Stimulated activated CD8-positive, alpha-beta memory T cell treated with anti-CD3 and anti-CD28 coated beads, Interleukin-4, amount 100 ng/mL, for 4 hours (primary cell): ENCODE results near the gene ZNF837.
A peak's percentile ranks its signal among the peaks of the same experiment; 100 is the strongest.
"Not testable (repeated sequence)": the region's sequence is repeated elsewhere in the genome, so short reads cannot be mapped to it uniquely, and the experiment has no call there.

ENCODE experiments used
- DNase-seq, 2 donors: peaks; one replicate each; pipeline ENCODE4 v3.0.0-alpha.2; 2020; ENCODE audit warnings: low read depth in 2 of 2, low spot score in 1 of 2

Gene ZNF837

DNA sequence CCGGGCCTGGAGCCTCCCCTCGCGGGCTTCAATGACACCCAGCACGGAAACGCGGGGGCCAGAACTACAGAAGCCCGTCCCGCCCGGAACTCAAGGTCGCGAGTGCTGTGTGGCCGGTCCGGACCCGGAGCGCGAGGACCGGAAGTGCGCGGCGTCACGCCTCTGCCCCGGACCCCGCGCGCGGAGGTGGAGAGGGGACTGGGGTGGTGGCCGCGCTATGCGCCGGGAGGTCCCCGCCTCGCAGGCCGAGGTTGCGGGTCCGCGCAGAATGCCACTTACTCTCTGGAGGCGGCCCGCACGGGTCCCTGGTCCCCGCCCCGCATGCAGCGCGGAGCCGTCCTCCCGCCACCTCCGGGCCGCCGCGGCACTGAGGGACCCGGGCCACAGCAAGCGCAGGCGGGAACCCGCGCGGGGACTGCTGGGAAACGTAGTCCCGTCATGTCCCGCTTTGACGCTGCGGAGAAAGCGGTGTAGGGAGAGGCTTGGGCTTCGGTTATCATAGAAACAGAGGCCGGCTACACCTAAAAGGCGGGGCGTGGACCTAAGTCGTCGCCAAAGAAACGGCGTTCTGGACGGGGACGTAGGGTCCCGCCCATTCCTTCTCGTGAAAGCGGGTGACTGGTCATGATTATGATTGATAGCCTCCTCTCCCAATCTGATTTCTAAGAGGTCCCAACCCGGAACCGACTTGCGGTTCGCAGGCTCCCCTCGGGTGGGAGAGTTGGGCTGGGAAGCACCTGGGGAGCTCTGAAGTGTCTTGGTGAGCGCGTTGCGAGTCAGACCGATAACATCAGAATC, at the start of gene ZNF837:
ZNF837 (minus strand) TSS at position 369 of the 798 bp plus-strand sequence. CDS start 11,698 bp downstream, outside the sequence.
- DNase-seq, result peak; percentile 92 to 96

DNA sequence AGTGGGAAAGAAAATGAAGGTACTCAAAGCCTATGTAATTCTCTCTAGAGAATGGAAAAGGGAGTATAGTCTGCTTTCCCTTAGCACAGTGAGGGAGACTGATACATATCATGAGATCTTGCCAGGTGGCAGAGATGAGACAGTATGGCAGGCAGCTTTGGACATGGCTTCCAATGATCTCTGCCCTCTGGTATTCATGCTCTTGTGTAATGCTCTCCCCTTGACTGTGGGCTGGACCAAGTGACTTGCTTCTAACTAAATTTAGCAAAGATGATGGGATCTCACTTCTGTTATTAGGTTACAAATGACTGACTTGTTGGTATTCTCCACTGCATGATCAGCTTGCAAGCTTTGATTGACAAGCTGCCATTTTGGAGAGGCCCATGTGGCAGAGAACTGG, 48.9 kb upstream of the ZNF837 start:
- no peak for DNase-seq

DNA sequence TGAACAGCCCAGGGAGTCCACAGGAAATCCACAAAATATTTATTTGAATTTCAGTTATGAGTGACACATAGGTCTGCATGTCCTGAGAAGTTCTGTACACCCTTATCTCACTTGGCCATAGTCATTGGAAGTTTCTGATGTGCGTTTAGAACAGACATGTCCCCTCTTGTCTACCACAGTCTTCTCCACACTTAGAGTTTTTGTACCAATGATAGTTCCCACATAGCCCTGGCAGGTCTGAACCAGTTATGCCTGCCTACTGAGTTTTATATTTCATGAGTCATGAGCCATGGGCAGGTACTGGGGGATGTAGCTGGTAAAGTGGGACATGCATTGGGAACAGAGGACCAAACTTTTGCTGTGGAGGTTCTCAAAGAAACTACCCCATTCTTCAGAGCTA, 47.8 kb upstream of the ZNF837 start:
- no peak for DNase-seq

DNA sequence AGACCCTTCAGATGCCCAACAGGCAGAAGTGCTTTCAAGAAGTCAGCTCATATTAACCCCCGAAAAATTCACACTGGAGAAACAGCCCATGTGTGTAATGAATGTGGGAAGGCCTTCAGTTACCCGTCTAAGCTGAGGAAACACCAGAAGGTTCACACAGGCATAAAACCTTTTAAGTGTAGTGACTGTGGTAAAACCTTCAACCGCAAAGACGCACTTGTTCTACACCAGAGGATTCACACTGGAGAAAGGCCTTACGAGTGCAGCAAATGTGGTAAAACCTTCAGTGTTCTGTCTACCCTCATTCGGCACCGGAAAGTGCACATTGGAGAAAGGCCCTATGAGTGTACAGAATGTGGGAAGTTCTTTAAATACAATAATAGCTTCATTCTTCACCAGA, 36.2 kb upstream of the ZNF837 start:
- no peak for DNase-seq

DNA sequence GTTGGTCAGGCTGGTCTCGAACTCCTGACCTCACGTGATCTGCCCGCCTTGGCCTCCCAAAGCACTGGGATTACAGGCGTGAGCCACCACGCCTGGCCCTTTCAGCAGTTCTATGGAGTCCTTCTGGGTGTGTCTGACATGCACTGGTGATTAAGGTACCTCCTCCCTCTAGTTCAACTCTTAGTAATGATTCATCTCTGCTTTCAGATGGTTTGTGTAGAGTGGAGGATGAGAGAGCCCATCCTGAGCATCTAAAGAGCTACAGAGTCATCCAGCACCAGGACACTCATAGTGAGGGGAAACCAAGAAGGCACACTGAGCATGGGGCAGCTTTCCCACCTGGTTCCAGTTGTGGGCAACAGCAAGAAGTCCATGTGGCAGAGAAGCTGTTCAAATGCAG, 35.8 kb upstream of the ZNF837 start:
- no peak for DNase-seq

DNA sequence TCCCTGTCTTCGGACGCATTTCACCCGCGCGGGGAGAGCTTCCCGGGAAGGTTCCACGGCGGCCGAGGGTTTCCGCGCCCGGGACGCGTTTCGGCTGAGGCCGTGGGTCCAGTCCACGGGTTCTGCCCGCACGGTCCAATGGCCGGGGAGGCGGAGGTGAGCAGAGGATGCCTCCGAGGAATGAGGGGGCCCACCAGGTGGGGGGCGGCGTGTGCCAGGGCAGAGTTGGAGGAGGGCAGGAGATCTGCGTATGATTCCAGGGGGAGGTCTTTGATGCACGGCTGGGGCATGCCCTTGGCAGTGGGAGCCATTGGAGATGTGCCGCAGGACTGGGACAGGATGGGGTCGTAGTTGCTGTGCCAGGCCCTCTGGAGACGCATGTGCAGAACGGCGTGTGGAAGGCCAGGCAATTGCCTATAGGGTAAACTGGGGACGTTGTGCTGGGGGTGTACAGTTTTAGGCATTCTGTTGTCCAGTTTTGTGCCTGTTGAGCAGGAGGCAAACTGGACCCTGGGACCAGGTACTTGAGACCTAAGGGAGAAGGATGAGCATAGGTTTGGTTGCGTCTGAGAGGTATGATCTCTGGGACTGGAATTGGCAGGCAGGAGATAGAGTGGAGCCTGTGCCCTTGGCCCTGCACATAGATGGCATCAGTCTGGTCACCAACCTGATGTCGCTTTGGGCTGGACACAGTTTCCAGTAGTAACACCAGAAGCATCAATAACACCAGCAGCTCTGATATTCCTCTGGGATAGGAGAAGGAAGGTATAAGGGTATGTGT, 28.4 kb upstream of the ZNF837 start:
- DNase-seq, result no peak

DNA sequence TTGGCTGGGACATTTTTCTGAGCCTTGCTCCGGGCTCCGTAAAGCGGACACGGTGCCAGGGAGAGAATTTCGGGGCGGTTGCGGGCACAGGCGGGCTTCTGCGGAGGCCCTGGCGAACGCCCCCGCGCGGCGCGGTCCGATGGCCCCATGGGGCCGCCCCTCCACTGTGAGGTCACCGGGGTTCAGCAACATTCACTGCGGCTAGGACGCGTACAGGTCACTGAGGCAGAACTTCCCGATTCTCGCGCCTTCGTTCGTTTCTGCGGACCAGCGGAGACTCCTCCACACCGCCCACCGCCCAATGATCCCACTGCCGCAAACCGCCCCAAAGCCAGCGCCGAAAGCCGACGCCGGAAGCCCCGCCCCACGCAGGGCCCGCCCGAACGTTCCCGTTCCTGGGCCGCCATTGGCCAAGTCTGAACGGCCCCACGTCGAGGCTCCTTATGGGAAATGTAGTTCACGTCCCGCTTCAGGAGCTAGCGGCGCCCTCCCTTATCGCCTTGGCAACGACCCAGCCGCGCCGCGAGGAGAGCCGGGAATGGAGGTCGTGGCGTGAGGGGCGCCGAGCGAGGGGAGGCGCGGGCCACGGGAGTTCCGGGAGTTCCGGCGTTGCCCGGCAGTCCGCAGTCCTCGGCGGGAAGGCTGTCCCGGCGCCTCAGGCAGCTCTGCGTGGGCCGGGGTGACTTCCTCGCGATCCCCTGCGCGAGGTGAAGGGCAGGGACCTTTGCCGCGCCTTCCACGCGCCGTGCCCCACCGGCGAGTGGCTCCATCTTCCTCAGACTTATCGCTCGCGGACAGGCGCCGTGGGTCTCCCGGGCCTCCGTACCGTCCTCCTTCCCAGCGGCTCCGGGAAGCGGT, 27.6 kb upstream of the ZNF837 start, which contains the start of gene ZNF584:
ZNF584 (plus strand) TSS at position 498 of the 858 bp plus-strand sequence. CDS start 499 bp downstream, outside the sequence.
- DNase-seq, result peak; percentile 84 to 93

DNA sequence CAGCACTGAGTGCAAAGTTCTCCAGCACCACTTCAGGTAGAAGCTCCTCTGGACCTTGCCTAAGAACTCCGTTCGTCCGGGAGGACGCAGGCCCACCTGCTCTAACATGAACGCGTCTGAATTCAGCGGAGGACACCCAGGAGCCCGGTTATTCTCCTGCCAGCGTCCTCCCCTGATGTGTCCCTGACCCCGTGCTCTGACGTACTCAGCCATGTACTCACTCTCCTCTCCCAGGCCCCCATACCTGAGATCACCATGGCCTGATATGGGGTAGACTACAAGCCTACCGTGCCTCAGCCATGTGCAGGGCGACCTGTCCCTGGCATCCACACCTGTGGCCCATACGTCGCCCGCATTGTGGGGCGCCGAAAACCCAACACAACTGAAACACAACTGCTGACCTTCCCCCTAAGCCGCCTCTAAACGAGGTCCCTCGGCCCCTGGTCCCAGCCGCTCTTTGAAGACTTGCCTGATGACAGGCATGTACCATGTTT, 26.9 kb upstream of the ZNF837 start:
- no peak for DNase-seq

DNA sequence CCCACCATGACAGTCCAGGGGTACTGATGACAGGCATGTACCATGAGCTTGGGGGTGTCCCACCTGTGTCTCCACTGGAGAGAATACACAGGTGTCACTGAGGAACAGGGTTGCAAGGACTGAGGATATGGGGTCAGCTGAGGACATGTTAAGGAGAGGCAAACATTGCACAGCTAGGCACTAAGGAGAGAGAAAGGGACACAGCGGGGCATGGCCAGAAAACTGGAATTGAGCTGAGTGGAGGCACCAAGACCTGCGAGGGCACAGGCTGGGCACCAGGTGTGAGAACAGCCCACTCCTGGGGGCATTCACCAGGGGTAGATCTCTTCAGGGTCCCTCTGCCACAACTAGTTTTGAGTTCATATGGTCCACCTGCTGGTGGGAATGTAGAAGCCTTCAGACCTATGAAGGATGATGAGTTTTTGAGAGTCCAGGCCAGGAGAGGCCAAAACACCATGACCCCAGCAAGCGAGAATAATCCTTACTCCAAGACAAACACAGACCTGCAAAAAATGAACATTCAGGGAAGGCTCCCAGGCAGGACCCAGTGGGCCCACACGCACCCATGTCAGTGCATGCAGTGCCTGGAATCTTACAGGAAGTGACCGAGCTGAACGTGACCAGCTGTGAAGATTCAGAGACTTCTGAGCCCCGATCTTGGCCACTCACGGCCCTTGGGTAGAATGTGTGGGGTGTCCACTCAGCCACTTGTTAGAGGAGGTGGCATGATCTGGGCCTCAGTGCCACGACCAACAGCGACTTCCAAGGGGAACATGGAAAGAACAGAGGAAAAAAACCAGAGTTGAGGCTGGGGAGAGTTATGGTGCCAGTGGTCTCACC, 26.2 kb upstream of the ZNF837 start:
- no peak for DNase-seq

DNA sequence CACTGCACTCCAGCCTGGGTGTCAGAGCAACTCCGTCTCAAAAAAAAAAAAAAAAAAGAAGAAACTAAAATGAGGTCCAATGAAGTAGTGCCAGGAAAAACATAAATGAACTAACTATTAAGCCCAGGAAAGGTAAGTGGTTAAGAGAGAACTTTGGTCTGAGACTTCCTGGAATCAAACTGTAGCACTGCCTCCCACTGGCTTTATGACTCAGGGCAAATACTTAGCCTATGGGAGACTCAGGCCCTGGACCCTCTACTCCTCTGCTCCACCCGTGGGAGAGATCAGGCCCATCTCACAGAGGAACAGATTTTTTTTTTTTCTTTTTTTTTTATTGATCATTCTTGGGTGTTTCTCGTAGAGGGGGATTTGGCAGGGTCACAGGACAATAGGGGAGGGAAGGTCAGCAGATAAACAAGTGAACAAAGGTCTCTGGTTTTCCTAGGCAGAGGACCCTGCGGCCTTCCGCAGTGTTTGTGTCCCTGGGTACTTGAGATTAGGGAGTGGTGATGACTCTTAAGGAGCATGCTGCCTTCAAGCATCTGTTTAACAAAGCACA, 23.2 kb upstream of the ZNF837 start:
- not testable (repeated sequence) for DNase-seq

DNA sequence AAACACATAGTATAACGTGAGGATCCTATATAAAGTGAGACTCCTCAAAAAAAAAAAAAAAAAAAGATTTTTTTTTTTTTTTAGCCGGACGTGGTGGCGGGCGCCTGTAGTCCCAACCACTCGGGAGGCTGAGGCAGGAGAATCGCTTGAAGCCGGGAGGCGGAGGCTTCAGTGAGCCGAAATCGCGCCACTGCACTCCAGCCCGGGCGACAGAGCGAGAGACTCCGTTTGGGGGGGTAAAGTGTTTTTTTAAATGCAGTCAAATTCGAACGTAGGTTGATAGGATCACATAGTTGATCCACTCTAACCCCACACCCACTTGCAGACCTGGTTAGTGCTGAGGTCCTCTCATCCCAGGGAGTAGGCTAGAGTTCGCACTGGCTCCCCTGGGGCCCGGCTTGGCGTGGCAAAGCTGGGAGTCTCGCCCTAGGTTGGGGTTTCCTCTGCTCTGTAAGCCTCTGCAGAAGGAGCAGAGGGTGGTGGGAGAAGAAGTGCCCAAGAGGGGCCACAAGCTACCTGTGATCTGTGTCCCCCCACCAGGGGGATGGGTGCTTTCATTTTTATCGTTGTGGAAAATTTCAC, 21.1 kb upstream of the ZNF837 start:
- DNase-seq, result no peak

DNA sequence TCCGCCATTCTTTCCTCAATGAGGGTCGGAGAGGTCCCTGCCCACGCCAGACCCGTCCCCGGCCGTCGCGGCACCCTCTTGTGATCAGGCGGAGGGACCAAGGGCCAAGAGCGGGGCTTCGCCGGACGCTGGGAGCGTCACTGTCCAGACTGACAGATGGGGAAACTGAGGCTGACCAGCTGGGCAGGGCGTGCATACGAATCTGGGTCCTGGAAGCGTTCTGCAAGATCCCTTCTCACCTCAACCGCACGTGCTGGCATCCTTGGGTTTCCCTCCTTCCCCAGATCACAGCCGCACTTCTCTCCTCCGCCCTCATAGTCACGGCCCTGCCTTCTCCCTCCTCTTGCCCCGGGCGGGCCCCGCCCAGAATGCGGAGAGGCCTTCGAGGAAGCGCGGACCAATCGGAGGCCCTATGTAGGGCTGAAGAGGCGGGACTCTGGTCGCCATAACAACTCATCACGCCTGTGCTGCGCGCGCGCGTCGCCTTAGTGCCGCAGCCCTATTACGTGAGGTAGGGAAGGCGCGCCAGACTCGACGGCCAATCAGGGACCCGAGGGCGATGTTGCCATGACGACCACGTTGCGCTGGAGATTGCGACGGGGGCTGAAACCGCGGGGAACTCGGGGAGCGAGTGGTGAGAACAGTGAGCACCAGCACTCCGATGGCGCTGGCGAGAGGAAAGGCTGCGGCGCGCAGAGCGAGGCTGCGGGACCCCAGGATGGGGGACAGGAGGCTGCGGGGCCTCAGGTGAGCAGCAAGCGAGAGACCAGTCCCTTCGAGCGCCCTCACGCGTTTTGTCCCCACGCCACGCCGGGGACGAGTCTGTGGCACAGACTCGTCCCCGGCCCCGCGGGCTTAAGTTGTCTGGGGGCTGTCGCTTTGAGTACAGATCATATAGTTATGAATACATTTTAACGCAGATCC, 20.3 kb upstream of the ZNF837 start:
- DNase-seq, result peak; percentile 98

DNA sequence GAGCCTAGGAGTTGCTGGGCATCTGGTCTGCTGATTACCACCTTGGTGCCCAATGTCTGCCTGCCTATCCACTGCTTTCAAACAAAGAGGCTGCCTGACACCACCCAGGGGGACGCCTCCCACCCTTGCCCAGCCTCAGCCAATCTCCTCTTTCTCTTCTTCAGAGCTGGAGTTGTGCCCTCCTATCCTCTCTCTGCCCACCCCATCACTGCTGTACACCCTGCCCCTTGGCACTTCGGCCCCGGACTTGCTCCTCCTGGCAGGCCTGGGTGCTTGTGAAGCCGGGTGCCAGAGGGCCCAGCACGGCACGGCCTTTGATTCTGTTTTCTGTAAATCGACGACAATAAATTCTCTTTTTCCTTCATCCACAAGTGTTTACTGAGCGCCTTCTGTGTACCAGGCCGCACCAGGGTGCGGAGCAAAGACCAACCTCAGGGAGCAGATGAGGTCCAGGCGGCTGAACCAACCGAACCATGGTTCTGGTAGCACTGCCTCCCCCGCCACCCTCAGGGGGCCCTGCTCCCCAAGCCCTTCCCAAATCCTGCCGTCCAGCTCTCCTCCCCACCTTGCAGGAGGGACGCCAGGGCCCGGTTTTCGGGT, 19.6 kb upstream of the ZNF837 start:
- DNase-seq, result no peak

DNA sequence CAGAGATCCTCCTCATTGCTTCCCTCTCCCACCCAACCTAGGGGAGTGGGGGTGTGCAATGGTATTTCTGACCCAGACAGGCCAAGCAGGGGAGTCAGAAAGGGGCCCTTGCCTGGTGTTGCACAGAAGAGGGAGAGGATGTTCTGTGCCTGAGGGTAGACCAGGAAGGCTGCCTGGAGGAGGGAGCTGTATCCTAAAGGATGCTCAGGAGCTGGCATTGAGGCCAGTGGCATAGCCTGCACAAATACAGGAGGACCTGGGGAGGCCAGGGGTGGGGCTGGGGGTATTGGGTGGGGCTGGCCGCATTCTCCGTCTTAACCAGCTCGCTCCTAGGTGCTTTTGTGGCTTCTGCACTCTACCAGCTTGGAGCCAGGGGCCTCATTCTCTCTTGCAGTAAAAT, 19.1 kb upstream of the ZNF837 start:
- no peak for DNase-seq

DNA sequence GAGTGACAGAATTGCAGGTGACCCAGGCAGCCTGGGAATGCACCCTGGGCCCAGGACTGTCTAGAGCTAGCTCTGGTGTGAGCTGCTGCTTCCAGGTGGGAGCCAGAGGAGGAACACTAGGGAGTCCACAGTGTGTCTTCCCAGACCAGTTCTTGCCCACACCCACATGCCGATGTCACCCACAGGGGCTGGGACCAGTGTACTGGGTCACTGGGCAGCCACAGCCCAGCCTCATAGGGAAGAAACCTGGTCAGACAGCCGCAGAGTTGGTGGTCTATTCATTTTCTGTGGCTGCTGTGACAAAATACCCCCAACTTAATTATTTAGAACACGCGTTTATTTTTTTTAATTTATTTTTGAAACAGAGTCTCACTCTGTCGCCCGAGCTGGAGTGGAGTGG, 17.7 kb upstream of the ZNF837 start:
- DNase-seq, result no peak

DNA sequence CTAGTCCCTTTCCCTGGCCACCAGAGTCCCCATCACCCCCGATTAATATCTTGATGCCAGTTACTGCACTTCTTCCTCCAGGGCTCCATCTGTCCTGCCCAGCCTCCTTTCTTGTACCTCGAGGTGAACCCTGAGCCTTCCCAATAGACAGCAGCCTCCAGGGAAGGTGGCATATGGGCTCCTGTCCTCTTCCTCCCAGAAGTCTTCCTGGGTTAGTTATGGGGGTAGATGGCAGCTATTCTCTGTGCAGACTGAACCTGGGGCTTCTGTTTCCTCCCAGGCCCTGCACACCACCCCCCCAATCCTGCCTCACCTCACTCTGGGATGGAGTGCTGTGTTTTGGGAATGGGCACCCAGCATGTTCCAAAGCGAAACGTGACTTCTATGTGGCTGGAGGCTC, 17.3 kb upstream of the ZNF837 start:
- DNase-seq, result no peak

DNA sequence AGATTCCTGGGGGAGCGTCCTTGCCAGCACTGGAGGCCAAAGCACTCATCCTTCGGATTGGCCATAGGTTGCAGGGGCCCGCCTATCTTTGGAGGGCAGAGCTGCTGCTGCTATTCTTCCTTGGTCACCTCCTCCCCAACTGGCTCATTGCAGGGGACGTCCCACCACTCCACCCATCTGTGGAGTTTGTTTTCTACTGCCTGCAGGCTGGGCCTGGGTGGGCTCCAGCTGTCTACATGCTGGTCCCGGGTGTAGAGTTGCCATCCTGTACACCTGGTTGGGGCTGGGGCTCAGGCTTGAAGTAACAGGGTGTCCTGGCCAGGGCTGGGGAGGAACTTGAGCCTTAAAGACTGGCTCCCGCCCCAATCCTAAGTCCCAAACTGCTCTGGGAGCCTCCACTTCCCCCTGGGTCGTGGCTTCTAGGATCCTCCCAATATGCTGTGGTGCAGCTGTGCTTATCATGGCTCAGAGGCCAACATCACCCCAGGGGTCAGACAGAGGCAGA, 16.8 kb upstream of the ZNF837 start:
- DNase-seq, result no peak
